ENCODE data around the gene HLA-C.

DNA sequence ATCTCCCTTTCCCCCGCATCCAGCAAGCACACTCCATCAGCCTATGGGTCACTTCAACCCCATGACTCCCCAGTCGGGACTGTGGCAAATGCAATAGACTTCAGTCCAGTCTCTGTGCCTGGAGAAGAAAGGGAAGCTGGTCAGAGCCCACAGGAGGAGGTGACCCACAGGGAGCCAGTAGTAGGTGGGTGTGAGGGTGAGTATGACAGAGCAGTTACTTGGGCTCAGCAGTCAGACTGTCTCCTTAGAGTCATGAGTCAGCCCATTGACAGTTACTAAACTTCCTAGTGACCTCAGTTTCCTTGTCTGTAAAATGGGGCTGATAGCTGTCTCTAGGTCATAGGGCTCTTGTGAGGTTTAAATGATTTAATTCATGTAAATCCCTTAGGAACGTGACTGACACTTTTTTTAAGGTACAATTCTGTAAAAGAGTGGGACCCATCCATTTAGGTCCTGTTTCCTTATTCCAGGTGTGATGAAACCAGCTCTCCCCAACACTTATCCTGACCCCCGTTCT, 33.9 kb upstream of the HLA-C start:
- no peak for TF ChIP-seq EP300 (IDR thresholded peaks at IDR 0.05; ENCODE audit: low read depth)
- TF ChIP-seq, protein P1, sequence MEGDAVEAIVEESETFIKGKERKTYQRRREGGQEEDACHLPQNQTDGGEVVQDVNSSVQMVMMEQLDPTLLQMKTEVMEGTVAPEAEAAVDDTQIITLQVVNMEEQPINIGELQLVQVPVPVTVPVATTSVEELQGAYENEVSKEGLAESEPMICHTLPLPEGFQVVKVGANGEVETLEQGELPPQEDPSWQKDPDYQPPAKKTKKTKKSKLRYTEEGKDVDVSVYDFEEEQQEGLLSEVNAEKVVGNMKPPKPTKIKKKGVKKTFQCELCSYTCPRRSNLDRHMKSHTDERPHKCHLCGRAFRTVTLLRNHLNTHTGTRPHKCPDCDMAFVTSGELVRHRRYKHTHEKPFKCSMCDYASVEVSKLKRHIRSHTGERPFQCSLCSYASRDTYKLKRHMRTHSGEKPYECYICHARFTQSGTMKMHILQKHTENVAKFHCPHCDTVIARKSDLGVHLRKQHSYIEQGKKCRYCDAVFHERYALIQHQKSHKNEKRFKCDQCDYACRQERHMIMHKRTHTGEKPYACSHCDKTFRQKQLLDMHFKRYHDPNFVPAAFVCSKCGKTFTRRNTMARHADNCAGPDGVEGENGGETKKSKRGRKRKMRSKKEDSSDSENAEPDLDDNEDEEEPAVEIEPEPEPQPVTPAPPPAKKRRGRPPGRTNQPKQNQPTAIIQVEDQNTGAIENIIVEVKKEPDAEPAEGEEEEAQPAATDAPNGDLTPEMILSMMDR (IDR thresholded peaks at IDR 0.05): no peak
